HCEC 1CT (cell line): ENCODE results near the gene KPNA5.
"Not testable (repeated sequence)": the region's sequence is repeated elsewhere in the genome, so short reads cannot be mapped to it uniquely, and the experiment has no call there.

Experiments used
- DNase-seq: peaks from one replicate; pipeline ENCODE4 v3.0.0-alpha.2; 2017

The KPNA5 gene

GRCh38 chr6:116705917-116706316 is 24.9 kb downstream of the KPNA5 start:
- no peak for DNase-seq

- no peak for DNase-seq
These were observed 33.3 kb downstream of the KPNA5 start for GRCh38 chr6:116714296-116714695.

GRCh38 chr6:116714761-116715160 is 33.8 kb downstream of the KPNA5 start:
- DNase-seq, result no peak

GRCh38 chr6:116726947-116727346 is 45.9 kb downstream of the KPNA5 start:
- DNase-seq, result no peak

GRCh38 chr6:116730513-116730912 is 49.5 kb downstream of the KPNA5 start:
- no peak for DNase-seq

- DNase-seq, result no peak
These were observed 56.0 kb downstream of the KPNA5 start for GRCh38 chr6:116737004-116737403.

- DNase-seq, result not testable (repeated sequence)
These were observed 59.5 kb downstream of the KPNA5 start for GRCh38 chr6:116740486-116740885.

- no peak for DNase-seq
These were observed 60.6 kb downstream of the KPNA5 start for GRCh38 chr6:116741571-116741970.

- no peak for DNase-seq
These were observed 64.2 kb downstream of the KPNA5 start for GRCh38 chr6:116745176-116745575.

- peak; percentile 12 for DNase-seq
These were observed 80.8 kb downstream of the KPNA5 start for GRCh38 chr6:116761779-116762178.

- DNase-seq, result no peak
These were observed 81.2 kb downstream of the KPNA5 start for GRCh38 chr6:116762235-116762634.

- DNase-seq, result no peak
These were observed 82.0 kb downstream of the KPNA5 start for GRCh38 chr6:116763048-116763447.

- no peak for DNase-seq
These were observed 83.1 kb downstream of the KPNA5 start for GRCh38 chr6:116763906-116764628.

- no peak for DNase-seq
These were observed 83.6 kb downstream of the KPNA5 start for GRCh38 chr6:116764629-116764960.

- DNase-seq, result no peak
These were observed 84.2 kb downstream of the KPNA5 start, which contains the start of gene FAM162B for GRCh38 chr6:116764961-116765841. FAM162B (minus strand) TSS chr6:116765719; CDS start chr6:116765576, 143 bp downstream.

- no peak for DNase-seq
These were observed 85.6 kb downstream of the KPNA5 start for GRCh38 chr6:116766506-116767176.

GRCh38 chr6:116767715-116768114 is 86.7 kb downstream of the KPNA5 start:
- no peak for DNase-seq

- no peak for DNase-seq
These were observed 91.4 kb downstream of the KPNA5 start for GRCh38 chr6:116772450-116772849.

- DNase-seq, result no peak
These were observed 92.9 kb downstream of the KPNA5 start for GRCh38 chr6:116773886-116774285.

- peak; percentile 55 for DNase-seq
These were observed 98.7 kb downstream of the KPNA5 start for GRCh38 chr6:116779573-116780164.

GRCh38 chr6:116783852-116784251 is 102.8 kb downstream of the KPNA5 start:
- no peak for DNase-seq
